HG02588 (cell line): ENCODE measurements around the gene IRF6.

ENCODE experiments used
- ATAC-seq: cut with Tn5 transposase; IDR thresholded peaks from one replicate; pipeline ENCODE4 v1.9.1; 2021; ENCODE audit warnings: mild to moderate bottlenecking, moderate library complexity; ENCODE audit not compliant: unreplicated experiment

Gene IRF6

GRCh38 chr1:209761011-209761635 is 44.8 kb downstream of the IRF6 start:
- no peak for ATAC-seq

DNA sequence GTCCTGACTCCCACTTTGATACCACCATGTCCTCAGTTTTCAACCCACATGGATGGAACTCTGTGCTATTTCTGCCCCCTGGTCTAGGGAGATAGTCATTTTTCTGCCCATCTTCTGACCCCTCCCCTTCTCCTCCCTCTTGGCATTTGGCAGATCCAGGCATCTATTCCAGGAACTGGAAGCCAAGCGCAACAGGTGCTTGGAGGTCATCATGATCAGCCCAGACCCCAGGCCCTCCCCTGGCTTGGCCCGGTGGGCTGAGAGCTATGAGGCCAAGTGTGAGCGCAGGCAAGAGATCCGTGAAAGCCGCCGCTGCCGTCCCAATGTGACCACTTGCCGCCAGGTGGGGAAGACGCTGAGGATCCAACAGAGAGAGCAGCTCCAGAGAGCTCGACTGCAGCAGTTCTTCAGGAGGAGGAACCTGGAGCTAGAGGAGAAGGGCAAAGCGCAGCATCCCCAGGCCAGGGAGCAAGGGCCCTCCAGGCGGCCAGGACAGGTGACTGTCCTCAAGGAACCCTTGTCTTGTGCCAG is 46.0 kb downstream of the IRF6 start:
- ATAC-seq = no peak

DNA sequence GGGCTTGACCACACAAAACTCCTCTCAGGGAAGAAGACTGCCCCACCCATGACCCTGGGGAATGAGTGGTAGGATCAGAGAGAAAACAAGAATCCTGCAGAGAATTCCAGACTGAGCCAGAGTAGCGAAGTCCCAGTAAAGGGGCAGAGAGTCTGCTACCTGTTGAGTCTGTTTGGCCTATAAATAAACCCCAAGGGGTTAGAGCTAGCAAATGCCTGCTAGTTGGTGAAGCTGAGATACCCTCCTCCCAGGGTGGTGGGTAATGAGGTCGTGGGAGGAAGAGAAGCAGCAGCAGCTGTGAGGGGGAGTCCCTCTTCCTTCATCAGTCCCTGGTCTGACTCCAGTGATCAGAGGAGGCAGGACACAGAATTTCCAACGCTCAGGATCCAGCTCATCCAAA is 47.5 kb downstream of the IRF6 start:
- ATAC-seq = no peak

GRCh38 chr1:209756615-209757445 is 49.1 kb downstream of the IRF6 start:
- ATAC-seq = peak; percentile 38

DNA sequence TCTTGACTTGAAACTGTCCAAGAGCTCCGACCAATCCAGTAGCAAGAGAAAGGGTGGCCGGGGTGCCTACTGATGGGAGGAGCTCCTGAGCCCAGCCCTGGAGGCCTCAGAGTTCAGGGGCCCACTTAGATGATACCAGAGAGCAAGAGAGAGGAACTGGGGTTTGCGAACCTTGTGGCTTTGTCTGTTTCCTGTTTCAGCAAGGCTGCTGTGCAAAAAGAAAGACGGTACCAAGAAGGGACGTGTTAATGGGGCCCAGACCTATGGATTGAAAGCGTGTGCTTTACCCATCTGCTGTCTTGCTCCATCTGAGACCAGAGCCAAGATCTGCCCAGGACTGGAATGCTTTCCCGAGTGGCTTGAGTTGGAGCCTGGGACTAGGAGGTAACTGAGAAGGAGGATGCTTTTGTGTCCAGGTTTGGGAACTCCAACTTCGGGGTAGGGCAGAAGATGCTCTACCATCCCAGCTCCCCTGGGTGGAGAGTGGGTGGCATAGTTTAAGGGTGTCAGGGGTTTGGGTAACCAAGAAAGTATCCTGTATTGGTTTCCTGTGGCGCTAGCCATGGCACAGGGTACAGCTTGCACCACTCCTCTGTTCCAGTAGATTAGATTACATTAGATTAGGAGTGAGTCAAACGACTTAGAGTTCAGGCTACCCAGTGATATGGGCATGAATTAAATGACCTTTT is 49.9 kb downstream of the IRF6 start, which contains the start of gene TRAF3IP3:
TSS of gene TRAF3IP3 (plus strand) at position 128 of the 689 bp plus-strand sequence. CDS start 3,987 bp downstream, outside the sequence.
- ATAC-seq = peak; percentile 75

DNA sequence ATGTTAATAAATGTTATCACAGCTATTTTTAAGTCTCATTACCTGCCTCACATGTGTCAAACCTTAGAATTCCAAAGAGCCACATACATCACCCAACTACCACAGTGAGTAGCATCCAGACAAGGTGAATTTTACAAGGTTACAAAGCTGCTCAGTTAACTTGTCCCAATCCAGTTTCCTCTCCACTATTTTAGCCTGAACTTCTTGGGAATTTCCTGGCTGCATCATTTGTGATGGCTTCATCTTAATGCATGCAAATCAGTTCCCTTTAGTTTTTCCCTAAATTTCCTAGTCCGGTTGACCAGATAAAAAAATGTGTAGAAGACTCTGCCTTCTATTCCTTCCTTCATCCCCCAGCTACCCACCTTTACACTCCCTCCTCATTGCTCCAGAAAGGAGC is 50.7 kb downstream of the IRF6 start:
- no peak for ATAC-seq

GRCh38 chr1:209752890-209753289 is 53.1 kb downstream of the IRF6 start:
- ATAC-seq = no peak

GRCh38 chr1:209751627-209752231 is 54.2 kb downstream of the IRF6 start:
- ATAC-seq = peak; percentile 38

- no peak for ATAC-seq
Observed at GRCh38 chr1:209749670-209750323, 56.1 kb downstream of the IRF6 start.

DNA sequence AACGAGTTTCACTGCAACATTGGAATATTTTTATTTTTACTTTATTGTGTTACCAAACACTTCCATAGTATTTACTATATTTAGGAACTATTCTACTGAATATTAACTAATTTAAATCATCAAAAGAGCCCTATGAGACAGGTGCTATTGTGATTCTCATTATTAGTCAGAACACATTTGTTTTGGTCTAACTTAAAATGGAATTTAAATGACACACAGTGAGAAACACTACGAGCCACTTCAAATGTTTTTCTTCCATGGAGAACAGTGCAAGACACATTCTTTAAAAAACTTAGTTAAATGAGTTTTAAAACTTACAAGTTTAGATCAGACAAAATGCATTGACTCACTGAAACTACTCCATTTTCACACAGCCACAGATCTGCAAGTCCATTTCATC is 56.7 kb downstream of the IRF6 start:
- no peak for ATAC-seq

- no peak for ATAC-seq
Observed at GRCh38 chr1:209748620-209749019, 57.3 kb downstream of the IRF6 start.

DNA sequence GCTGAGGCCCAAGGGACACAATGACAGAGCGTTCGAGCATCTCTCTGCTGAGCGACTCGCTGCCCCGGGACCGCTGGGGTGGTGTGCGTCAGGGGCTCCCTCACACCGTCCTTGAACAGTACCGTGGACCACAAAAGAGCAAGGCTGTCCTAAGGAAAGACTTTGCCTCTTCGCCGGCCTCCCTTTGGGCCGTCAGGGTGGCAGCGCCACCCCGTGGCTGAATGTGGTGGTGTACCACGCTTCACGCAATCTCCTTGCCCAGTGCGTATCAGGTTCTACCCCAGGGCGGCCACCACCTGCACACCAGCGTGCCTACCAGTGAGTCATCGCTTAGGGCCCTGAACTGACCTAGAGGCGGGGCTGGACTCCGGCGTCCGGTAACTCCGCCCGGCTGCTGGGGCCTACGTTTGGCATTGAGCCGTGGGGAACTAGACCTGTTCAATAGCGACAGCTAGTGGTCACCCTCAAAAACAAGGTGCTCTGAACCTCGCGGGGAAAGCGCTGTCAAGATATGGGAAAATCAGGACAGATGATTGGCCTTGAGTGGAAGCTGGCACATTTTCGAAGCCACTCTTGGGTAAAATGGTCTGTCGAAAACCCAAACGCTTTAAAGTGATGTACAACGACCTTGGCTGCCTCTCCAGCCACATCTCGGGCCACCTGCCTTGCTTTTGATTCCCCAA is 58.2 kb downstream of the IRF6 start:
- ATAC-seq = peak; percentile 83

- no peak for ATAC-seq
Observed at GRCh38 chr1:209746451-209747165, 59.3 kb downstream of the IRF6 start.

- no peak for ATAC-seq
Observed at GRCh38 chr1:209743145-209743482, 62.8 kb downstream of the IRF6 start.

GRCh38 chr1:209742409-209743144 is 63.4 kb downstream of the IRF6 start:
- ATAC-seq = no peak

DNA sequence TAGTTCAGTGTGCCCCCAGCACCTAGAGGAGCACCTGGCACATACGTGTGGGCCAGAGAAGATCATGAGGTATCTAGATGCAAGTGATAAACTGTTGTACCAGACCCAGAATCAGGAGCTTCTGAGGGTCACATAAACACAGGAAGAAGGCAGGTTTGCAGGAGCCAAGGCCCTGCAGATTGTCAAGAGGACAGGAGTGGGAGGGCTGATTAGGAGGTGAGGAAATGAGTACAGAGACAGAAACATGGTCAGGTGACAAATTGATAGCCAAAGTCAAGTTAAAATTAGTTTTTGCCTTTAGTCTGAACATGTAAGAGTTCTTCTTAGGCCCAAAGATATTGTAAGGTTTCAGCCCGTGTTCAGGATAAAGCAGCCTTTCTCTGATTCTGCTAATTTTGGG is 64.1 kb downstream of the IRF6 start:
- no peak for ATAC-seq

DNA sequence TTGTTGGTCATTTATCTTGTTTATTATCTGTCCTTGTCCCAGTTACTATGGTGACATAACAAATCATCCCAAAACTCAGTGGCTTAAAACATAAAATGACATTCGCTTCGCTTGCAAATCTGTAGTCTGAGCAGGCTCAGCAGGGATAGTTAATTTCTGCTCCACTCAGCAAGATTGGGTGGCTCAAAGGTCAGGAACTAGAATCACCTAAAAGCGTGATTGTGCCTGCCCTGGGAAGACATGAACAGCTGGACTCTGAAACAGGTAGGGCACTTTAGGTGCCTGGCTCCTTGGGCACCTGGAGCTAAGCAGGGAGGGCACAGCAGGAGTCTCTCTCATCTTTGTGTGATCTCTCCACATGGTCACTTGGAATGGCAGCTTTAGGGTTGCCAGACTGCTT is 64.7 kb downstream of the IRF6 start:
- ATAC-seq = no peak

DNA sequence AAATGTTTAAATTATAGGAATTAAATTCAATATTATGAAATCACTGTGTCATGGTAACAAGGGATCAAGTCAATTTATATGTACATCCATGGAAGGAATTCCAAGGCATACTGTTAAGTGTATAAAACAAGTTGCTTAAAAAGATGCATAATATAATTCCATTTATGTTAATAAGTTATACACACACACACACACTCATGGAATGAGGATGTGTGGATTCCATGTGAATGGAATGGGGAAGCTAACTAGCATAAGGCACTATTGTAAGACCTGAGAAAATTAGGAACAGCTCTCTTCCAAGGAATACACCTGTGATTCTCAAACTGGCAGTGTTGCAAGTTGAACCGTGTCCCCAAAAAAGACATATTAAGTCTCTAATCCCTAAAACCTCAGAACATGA is 67.7 kb downstream of the IRF6 start:
- ATAC-seq = no peak

- ATAC-seq = no peak
Observed at GRCh38 chr1:209737118-209737505, 68.8 kb downstream of the IRF6 start.
